Measurements from ENCODE around the gene SIM2.

DNA sequence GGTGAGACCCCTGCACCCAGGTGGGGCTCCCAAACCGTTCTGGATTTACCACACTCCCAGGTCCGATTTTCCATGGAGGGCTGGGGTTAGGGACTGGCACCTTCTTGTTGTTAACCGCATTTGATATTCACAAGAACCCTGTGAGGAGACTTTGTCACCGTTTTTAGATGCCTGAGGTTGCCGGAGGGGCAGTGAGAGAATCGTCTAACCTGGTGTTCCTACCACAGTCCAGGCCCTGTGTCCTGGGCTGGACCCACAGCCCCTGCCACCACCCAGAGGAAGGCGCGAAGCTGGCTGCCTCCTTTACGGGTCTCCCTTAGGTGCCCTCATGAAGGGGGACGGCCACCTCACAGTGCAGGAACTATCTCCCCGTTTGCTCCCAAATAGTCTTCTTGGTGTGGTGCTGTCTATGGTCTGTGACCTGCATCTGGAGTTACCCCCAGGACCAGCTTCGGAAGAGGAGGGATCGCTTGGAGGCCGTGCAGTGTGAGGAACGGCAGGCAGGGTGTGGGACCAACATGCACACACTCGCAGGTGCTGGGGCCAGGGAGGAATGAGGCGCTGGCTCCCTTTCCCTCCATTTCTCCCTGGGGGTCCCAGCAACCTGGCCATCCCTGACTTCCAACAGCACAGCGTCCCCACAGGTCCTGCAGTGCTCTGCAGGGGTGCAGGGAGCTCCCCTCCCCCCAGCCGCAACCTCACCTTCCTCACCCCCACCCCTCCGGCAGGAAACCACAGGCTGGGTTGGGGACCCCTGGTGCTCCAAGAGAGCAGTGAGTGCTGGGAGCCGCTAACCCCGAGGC is 7.0 kb downstream of the SIM2 start:
- TF ChIP-seq, protein P1, sequence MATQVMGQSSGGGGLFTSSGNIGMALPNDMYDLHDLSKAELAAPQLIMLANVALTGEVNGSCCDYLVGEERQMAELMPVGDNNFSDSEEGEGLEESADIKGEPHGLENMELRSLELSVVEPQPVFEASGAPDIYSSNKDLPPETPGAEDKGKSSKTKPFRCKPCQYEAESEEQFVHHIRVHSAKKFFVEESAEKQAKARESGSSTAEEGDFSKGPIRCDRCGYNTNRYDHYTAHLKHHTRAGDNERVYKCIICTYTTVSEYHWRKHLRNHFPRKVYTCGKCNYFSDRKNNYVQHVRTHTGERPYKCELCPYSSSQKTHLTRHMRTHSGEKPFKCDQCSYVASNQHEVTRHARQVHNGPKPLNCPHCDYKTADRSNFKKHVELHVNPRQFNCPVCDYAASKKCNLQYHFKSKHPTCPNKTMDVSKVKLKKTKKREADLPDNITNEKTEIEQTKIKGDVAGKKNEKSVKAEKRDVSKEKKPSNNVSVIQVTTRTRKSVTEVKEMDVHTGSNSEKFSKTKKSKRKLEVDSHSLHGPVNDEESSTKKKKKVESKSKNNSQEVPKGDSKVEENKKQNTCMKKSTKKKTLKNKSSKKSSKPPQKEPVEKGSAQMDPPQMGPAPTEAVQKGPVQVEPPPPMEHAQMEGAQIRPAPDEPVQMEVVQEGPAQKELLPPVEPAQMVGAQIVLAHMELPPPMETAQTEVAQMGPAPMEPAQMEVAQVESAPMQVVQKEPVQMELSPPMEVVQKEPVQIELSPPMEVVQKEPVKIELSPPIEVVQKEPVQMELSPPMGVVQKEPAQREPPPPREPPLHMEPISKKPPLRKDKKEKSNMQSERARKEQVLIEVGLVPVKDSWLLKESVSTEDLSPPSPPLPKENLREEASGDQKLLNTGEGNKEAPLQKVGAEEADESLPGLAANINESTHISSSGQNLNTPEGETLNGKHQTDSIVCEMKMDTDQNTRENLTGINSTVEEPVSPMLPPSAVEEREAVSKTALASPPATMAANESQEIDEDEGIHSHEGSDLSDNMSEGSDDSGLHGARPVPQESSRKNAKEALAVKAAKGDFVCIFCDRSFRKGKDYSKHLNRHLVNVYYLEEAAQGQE (IDR thresholded peaks at IDR 0.05; ENCODE audit: unreplicated experiment), result no peak
- TF ChIP-seq, protein P2, sequence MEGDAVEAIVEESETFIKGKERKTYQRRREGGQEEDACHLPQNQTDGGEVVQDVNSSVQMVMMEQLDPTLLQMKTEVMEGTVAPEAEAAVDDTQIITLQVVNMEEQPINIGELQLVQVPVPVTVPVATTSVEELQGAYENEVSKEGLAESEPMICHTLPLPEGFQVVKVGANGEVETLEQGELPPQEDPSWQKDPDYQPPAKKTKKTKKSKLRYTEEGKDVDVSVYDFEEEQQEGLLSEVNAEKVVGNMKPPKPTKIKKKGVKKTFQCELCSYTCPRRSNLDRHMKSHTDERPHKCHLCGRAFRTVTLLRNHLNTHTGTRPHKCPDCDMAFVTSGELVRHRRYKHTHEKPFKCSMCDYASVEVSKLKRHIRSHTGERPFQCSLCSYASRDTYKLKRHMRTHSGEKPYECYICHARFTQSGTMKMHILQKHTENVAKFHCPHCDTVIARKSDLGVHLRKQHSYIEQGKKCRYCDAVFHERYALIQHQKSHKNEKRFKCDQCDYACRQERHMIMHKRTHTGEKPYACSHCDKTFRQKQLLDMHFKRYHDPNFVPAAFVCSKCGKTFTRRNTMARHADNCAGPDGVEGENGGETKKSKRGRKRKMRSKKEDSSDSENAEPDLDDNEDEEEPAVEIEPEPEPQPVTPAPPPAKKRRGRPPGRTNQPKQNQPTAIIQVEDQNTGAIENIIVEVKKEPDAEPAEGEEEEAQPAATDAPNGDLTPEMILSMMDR (conservative IDR thresholded peaks at IDR 0.05; ENCODE audit: low read depth in 2 of 2), result peak; percentile 36 to 40; a peak in 2 of 4 replicates
